HG03565 (cell line): ENCODE data around the gene SPNS3.

ENCODE experiments used
- ATAC-seq: cut with Tn5 transposase; IDR thresholded peaks from one replicate; pipeline ENCODE4 v1.9.1; 2021; ENCODE audit warnings: mild to moderate bottlenecking, moderate library complexity; ENCODE audit not compliant: unreplicated experiment

Gene SPNS3

DNA sequence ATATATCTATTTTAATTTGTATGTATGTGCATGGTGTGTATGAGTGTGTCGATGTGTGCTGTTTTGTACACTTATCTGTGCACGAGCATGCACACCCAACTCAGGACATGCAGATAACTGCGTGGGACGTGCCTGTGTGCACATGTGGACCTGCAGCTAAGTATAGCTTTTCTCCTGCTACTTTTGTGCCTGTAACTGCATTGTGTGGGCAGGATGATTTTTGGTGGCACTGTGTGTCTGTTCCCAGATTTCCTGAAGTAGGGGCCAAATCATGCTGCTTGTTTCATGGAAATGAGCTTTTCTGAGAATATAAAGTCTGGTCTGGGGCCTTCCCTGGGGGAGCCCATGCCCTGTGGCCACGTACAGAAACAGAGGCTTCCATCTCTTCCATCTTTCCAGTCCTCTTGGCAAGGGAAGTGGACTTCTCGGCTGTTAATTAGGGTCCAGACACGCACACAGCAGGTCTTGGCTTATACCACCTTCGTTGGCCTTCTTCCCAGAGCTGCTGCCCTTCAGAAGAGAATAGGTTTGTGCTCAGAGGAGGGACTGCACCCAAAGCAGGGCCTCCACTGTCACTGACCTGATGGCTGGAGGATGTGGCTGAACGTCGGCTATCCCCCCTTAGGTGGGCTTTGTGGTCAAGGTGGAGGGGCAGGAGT is 30.2 kb downstream of the SPNS3 start:
- ATAC-seq, result no peak

DNA sequence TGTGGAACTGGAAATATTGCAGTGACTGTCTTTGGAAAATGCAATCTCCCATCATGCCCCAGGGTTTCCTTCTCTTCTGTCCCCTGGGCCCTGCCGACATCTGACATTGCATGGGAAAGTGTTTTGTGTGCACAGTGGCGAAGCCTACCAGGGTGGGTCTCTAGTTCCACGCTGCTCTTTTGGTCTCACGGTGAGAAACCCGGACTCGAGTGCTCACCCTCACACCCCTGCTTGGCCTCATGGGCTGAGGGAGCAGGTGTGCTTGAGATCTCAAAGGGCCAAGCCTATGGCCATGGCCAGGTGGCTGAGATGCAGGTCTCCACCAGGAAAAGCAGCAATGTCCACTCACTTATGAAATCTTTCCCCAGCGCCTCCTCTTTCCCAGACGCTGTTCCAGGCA is 32.0 kb downstream of the SPNS3 start:
- no peak for ATAC-seq

DNA sequence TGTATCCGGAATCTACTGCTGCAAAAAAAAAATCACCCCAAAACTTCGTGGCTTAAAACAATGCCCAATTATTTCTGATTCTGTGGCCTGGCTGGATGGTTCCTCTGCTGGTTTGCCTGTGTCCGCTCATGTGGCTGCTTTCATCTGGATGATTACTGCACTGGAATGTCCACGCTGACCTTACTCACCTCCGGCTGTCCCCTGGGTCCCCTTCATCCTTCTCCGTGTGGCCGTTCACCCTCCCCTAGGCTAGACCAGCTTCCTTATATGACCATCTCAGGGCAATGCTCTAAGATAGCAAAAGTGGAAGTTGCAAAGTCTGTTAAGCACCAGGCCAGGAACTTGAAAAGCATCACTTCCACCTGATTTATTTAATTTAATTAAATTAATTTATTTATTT is 33.5 kb downstream of the SPNS3 start:
- no peak for ATAC-seq

DNA sequence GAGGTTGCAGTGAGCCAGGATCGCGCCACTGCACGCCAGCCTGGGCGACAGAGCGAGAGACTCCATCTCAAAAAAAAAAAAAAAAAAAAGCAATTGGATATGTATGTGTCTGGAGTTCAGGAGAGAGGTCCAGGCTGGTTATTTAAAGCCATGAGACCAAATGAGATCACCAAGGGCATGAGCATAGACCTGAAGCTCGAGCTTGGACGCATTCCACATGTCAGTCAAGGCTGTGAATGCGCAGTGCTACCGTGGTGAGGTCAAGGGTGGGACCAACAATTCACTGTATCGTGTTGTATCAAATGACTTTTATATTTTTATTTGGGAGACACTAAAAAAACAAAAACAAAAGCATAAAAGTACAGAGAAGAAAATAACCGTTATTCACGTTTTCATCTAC is 35.8 kb downstream of the SPNS3 start:
- ATAC-seq, result no peak

DNA sequence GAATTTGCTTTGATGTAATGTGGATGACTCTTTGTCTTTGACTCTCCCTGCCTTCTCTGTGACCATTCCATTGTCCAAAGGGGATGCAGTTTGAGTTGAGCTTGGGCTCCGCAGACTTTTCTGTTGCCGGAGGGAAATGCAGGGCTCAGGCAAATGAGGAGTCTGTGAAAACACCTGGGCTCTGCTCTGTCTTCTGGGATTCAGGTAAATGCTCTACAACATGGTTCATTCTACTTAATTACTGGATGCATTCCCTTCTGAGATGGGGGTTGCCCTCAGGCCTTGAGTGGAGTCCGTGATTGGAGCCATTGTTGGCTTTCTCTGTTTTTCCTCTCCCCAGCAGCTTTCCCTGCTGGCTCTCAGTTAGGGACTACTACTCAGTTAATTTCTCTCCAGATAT is 38.5 kb downstream of the SPNS3 start:
- no peak for ATAC-seq

DNA sequence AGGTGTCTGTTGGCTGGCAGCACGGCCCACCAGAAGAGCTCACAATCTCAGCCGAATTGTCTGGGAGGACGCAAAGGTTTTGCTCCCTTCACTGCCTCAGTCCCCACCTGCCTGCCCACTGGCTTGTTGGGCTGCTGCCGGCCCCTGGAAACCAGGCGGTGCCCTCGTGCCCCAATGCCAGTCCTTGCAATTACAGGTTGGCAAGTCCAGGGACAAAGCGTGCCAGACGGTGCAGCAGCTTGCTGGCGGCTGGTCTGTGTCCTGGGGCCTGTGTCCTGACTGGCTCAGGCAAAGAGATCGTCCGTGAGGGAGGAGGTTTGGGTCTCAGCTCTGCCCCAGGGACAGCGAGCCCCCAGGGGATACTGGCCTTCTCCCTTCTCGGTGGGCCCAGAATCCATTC is 40.4 kb downstream of the SPNS3 start:
- no peak for ATAC-seq

DNA sequence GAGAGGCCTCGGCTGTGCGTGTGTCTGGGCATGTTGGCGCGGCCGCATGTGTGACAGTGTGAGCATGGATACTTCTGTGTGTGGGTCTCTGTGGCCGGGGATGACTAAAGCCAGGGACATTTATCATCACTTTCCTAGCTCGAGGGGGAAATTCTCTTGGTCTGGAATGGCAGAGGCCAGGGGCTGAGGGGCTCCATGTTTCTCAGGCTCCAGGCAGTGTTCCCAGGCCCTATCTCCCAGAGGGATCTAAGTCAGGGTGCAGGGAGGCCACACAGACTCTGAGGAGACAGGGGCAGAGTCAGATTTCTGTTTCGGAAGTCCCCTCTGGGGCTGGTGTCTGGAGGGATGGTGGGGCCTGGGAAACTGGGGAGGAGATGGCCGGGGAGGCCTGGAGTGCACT is 41.3 kb downstream of the SPNS3 start:
- ATAC-seq, result no peak

DNA sequence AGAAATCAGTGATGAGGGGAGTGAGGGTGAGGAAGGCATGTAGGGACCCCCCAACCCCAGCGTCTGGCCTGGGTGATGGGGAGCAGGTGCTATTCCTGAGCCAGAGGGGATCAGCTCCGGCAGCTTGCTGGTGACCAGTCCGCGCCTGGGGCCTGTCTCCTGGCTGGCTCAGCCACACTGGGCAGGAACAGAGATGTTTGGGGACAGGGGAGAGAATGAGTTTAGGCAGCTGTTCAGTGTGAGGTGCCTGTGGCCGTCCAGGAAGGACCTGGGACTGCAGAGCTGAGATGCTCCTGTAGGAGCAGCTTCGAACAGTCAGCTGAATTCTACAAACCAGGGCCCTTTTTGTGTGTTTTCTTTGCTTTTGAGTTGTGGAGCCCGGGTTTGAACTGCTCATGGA is 41.7 kb downstream of the SPNS3 start:
- no peak for ATAC-seq

DNA sequence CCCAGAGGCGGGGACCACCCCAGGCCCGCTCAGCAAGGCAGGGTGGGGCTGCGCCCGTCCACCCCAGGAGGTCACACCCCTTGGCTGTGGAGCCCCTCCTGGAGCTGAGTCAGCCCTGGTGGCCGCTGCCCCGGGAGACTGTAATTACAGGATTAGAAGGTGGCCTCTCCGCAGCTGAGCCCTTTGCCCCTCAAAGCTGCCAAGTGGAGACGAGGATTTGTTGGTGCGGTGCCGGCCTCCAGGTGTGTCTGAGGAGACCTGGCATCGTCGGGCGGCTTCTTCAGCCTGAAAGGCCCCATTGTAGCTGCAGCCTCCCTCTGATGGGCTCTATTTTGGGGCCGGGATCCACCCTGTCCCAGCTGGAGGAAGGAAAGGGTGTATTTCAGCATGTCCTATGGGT is 42.3 kb downstream of the SPNS3 start:
- ATAC-seq, result no peak

DNA sequence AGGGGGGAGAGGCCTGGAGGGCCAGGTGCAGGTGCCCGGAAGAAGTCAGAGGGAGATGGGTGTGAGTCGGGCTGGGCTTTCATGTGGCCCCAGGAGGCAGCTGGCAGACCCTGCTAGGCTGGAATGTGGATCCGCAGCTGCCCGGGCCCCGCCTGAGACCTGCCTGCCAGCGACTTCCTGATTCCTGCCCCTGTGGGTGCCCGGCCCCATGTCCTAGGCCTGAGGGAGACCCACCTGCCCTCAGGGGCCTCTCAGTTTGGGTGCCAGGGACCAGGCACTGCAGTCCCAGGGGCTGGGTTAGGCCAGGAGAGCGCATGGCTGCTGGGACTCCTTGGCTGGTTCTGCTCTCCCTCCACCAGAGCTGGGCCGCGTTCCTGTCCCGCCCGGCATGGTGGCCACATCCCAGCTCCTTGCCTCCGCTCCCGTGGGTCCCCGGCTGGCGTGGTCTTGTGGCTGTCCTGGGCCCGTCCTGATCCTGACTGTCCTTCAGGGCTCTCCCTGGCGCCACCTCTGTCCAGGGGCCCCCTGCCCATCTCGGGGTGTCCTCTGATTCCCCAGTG is 42.9 kb downstream of the SPNS3 start:
- ATAC-seq, result no peak

DNA sequence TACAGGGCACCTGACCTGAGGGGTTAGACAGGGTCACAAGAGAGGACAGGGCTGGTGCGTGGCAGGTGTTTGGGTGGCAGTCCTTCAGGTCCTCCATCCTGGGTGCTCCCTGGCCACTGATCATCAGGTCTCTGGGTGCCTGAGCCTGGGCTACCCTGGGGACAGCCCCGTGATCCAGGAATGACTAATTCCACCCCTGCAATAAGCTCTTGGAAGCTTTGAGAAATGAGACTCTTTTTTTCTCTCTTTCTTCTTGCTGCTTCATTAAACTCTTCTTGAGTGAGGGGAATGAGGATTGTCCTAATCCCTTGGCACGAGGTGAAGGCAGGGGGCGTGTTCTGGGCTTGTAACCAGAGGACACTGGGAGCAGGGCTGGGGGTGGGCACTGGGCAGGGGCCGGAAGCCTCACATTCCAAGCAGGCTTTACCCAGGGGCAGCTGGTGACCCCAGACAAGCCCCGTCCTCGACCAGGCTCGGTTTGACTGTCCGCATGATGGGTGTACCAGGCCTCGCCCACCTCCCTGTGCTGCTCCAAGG is 43.6 kb downstream of the SPNS3 start:
- no peak for ATAC-seq

DNA sequence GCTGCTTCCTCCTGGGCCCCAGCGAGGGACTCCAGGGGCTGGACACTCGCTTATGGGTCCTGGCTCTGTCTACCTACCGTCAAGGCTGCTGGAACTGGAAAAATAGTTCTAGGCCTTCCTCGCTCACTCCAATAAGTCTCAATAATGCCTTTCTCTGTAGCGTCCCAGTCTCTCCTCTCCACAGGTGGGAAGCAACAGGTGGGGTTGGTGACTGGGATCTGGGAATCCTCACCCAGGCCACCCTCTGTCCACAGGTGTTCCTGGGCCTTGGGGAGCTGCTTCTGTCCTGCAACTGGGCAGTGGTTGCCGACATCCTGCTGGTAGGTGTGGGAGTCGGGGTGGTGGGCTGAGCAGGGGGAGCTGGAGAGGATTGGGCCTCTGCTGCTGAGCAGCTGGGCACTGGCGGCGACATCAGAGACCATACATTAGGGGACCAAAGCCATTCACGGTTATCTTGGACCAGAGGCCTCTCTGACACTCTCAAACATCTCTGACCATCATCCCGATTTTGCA is 44.6 kb downstream of the SPNS3 start:
- ATAC-seq, result no peak

DNA sequence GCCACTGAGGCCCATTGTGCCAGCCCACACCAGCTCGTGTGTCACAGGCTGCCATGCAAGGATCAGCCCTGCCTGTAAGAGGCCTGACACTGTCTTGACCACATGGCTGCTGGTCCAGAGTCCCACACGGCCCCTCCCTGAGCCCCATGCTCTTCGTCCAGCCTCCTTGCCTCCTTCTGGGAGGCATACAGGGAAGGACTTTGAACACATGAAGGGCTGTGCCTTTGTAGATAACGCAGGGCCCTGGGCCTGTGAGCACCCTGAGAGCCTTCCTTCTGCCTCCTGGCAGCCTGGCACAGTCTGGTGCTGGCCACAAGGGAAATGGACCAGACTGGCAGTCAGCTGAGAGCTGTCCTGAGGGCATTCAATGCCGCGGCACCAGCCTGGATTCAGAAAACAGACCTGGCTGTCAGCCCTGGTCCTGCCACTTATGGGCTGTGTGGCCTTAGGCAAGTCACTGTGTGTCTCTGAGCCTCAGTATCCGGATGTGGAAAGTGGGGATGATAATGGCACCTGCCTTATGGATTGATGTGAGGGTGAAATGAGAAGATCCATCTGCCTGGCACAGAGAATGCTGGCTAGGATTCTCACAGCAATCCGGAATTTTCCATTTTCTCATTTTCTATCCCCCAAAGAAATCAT is 45.7 kb downstream of the SPNS3 start:
- no peak for ATAC-seq

DNA sequence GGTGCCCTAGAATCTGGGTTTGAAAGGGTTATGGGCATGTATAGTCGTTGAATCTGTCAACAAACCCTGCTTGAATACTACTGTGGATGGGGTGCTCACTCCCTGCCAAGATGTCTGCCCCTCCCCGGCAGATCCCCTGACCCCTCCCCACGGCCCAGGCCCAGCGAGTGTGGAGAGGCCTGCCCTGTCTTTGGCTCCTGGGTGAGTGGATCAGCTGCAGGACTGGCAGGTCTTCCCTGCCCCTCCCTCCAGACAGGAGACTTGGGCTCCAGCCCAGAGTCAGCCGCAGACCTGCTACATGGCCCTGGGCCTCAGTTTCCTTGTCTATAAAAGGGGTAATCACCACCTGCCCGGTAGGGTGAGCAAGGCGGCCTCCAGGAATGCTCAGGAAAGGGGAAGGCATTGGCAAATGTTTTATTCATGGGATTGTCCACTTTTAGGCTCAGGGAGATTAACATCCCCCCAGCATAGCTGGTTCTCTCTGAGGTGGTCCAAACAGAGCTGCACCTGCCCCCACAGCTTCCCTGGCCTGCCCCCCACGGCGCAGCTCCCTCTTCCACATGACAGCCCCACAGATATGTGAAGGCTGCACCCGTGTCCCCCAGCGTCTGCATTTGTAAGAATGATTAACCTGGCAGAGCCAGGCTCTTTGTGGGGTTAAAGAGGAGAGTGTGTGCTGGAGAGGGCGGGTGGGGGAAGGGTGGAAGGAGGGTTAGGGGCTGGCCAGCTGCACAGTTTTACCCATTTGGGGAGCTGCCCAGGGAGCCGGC is 46.4 kb downstream of the SPNS3 start:
- no peak for ATAC-seq

DNA sequence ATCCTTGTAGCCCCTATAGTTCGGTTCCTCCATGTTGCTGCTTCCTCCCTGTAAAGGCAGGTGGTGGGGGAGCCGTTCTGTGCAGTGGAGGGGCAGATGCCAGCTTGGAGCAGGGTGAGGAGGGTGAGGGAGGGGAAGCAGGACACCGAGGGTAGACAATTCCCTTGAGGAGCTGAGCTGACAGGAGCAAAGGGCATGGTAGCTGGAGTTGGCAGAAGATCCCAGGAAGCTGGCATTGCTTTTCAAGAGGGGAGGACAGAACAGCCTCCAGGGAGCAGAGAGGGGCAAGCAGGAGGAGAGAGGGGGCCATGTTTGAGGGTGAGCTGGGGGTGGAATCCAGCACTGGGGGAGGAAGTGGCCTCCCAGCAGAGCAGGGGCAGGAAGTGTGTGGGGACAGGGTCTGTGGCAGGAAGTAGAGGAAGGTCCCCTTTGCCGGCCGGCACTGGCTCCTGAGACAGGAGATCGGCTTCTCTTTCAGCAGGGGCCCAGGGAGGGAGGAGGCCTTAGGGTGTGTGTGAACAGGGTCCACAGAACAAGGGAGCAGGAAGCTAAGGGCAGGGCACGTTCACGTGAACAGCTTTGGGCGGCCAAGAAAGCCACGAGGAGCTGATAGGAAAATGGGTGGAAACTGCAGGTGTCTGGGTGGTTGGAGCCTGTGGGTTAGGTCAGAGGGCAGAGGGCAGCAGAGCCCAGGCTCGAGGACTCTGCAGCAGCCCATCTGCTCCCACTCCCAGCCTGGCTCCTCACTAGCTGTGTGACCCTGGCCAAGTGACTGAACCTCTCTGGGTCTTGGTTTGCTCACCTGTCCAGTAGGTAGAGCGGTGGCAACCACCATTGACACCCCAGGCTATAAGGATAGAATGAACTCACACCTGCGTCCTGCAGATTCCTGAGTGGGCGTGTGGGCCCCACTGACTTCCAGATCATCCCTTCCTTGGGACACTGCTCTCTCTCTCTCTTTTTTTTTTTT is 47.5 kb downstream of the SPNS3 start:
- ATAC-seq, result no peak

DNA sequence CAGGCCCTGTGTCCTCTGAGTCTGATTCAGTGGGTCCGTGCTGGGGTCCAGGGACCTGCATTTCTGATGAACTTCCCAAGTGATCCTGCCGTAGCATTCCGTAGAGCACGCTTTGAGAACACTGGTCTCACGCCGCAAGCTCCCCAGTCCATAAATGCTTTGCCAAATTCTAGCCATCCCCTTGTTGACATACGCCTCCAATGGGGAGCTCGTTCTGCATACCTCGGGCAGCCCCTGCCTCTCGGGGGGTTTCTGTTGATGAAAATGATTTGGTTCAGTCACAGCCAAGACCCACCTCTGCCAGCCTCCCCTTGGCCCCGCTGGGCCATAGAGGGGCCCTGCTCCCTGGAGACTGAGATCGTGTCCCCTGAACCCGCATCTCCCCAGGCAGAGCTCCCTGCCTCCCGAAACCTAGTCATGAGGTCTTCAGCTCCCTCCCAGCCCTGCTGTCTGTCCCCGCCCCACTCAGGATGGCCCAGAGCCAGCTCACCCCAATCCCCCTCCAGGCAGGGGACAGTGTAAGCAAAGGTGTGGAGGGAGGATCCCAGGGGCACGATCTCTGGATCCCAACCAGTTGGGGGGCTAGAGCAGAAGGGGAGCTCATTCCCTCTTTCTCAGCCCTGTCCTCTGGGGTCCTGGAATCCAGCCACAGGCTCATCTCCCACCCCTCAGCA is 48.7 kb downstream of the SPNS3 start:
- ATAC-seq, result no peak

DNA sequence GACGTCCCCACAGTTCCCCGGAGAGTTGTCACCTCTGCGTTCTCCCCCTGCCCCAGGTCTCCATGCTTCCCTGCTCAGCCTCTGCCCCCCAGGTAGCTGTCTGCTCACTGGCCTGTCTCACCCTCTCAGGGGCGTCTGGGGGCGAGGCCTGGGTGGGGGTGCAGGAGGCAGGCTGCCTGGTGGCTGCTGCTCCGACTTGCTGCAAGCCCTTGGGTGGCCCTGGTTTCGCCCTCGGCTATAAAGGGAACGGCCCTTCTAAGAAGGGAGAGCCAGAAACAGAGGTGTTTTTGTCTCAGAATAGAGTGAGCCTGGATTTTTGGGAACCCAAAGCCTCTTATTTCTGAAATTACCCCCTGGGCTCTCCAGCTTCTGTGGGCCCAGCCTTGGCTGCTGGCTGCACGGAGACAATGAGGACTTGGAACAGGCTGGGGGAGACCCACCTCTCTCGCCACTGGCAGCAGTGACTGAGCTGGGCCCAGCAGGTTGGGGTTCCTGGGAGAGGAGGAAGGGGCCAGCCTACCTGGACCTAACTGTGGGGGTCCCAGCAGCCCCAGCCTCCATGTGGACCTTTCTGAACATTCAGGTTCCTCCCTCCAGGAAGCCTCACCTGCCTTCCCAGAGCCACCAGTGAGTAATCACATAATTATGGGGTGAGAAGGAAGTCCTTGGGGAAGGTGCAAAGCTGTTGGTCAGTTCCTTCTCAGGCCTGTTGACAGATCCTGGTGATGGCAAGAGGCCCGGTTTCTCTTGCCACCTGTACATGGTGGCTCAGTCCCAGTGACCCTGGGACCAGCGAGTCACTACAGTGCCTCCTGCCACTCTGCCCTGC is 49.5 kb downstream of the SPNS3 start:
- no peak for ATAC-seq

DNA sequence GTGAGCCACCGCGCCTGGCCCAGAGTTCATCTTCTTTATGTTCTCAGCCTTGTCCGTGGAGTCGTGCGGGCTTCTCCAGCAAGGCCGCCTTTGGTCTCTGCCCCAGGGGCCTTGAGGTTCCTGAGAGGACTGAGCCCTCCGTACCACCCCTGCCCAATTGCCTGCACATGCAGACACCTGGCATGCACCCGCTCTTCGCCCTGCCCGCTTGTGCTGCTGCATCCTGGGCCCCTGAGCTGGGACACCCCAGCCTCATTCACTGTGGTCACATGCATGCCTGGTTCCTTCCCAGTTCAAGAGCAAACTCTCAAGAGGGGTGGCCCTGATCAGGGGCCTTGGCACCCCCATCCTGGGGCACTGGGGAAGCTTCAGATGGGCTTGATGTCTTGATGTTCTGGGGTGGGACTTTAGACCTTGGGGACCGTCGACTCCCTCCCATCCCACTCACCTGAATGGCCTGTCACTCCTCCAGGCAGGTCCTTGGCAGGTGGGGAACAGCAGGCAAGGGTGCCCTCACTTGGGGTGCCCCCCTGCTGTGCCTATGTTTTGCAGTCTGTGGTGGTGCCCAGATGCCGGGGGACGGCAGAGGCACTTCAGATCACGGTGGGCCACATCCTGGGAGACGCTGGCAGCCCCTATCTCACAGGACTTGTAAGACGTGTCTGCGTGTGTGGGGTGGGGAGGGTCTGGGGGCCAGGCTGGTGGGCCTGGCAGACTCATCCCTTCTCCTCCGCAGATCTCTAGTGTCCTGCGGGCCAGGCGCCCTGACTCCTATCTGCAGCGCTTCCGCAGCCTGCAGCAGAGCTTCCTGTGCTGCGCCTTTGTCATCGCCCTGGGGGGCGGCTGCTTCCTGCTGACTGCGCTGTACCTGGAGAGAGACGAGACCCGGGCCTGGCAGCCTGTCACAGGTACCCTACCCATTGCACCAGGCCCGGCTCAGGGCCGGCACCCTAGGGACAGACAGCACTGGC is 52.2 kb downstream of the SPNS3 start:
- no peak for ATAC-seq
